ENCODE results near the gene C20orf141.
"Not testable (repeated sequence)": the region's sequence is repeated elsewhere in the genome, so short reads cannot be mapped to it uniquely, and the experiment has no call there.

Gene C20orf141

GRCh38 chr20:2814587-2815051, at the start of gene C20orf141:
C20orf141 (plus strand) TSS chr20:2814987; CDS start chr20:2815185, 198 bp downstream.
- DNase-seq (ENCODE audit: low spot score in 2 of 2) (no peak), ATAC-seq (replicated peaks; ENCODE audit: extremely low read depth, poor library complexity, severe bottlenecking) (no peak)
- H3K4me1 Mint-ChIP-seq: peaks cover 6% of the 10 kb centered on the region
- peaks cover 4% of the 10 kb centered on the region for H3K36me3 Mint-ChIP-seq (ENCODE audit: insufficient read depth)
- peaks cover 34% of the 10 kb centered on the region for H3K27me3 Mint-ChIP-seq
- no peak within 1 kb of the TSS for H3K4me3 Mint-ChIP-seq
- no peak within 1 kb of the TSS for H3K27ac Mint-ChIP-seq (ENCODE audit: low read depth)
- H3K9me3 Mint-ChIP-seq: no peaks in the 10 kb centered on the region

GRCh38 chr20:2767768-2768631, 46.8 kb upstream of the C20orf141 start:
- Mint-ChIP-seq H3K9me3 (no peaks in the 10 kb centered on the region), H3K27ac (ENCODE audit: low read depth) (no peak overlapping the region), H3K27me3 (peaks cover 42% of the 10 kb centered on the region), H3K4me1 (peaks cover 5% of the 10 kb centered on the region), H3K4me3 (no peak overlapping the region), H3K36me3 (ENCODE audit: insufficient read depth) (no peaks in the 10 kb centered on the region)
- no peak for ATAC-seq (replicated peaks; ENCODE audit: extremely low read depth, poor library complexity, severe bottlenecking)
- DNase-seq (ENCODE audit: low spot score in 2 of 2): no peak

GRCh38 chr20:2768632-2769015, 46.2 kb upstream of the C20orf141 start:
- peaks cover 42% of the 10 kb centered on the region for H3K27me3 Mint-ChIP-seq
- ATAC-seq (replicated peaks; ENCODE audit: extremely low read depth, poor library complexity, severe bottlenecking) (no peak), DNase-seq (ENCODE audit: low spot score in 2 of 2) (no peak)
- H3K4me1 Mint-ChIP-seq: peaks cover 5% of the 10 kb centered on the region
- no peak overlapping the region for H3K4me3 Mint-ChIP-seq
- H3K27ac Mint-ChIP-seq (ENCODE audit: low read depth): no peak overlapping the region
- no peaks in the 10 kb centered on the region for H3K9me3 Mint-ChIP-seq
- H3K36me3 Mint-ChIP-seq (ENCODE audit: insufficient read depth): no peaks in the 10 kb centered on the region

GRCh38 chr20:2770091-2770490, 44.7 kb upstream of the C20orf141 start:
- DNase-seq (ENCODE audit: low spot score in 2 of 2); ATAC-seq (replicated peaks; ENCODE audit: extremely low read depth, poor library complexity, severe bottlenecking); H3K4me1 Mint-ChIP-seq; H3K9me3 Mint-ChIP-seq; H3K36me3 Mint-ChIP-seq (ENCODE audit: insufficient read depth); H3K27ac Mint-ChIP-seq (ENCODE audit: low read depth); H3K4me3 Mint-ChIP-seq: not testable (repeated sequence)
- peaks cover 42% of the 10 kb centered on the region for H3K27me3 Mint-ChIP-seq

- Mint-ChIP-seq H3K4me1 (peaks cover 5% of the 10 kb centered on the region), H3K27me3 (peaks cover 42% of the 10 kb centered on the region), H3K9me3 (no peaks in the 10 kb centered on the region), H3K36me3 (ENCODE audit: insufficient read depth) (no peaks in the 10 kb centered on the region), H3K27ac (ENCODE audit: low read depth) (no peak overlapping the region), H3K4me3 (no peak overlapping the region)
- ATAC-seq (replicated peaks; ENCODE audit: extremely low read depth, poor library complexity, severe bottlenecking): no peak
- no peak for DNase-seq (ENCODE audit: low spot score in 2 of 2)
Measured at GRCh38 chr20:2771631-2772080, 43.1 kb upstream of the C20orf141 start.

- no peak overlapping the region for H3K4me3 Mint-ChIP-seq
- H3K27me3 Mint-ChIP-seq: peaks cover 31% of the 10 kb centered on the region
- no peaks in the 10 kb centered on the region for H3K9me3 Mint-ChIP-seq
- peaks cover 5% of the 10 kb centered on the region for H3K4me1 Mint-ChIP-seq
- H3K27ac Mint-ChIP-seq (ENCODE audit: low read depth): no peak overlapping the region
- ATAC-seq (replicated peaks; ENCODE audit: extremely low read depth, poor library complexity, severe bottlenecking): no peak
- no peaks in the 10 kb centered on the region for H3K36me3 Mint-ChIP-seq (ENCODE audit: insufficient read depth)
- no peak for DNase-seq (ENCODE audit: low spot score in 2 of 2)
Measured at GRCh38 chr20:2773812-2774211, 41.0 kb upstream of the C20orf141 start.

GRCh38 chr20:2775139-2775538, 39.6 kb upstream of the C20orf141 start:
- Mint-ChIP-seq H3K36me3 (ENCODE audit: insufficient read depth) (no peaks in the 10 kb centered on the region), H3K4me1 (peaks cover 5% of the 10 kb centered on the region), H3K27ac (ENCODE audit: low read depth) (no peak overlapping the region), H3K27me3 (peaks cover 26% of the 10 kb centered on the region), H3K9me3 (no peaks in the 10 kb centered on the region), H3K4me3 (no peak overlapping the region)
- DNase-seq (ENCODE audit: low spot score in 2 of 2) (no peak), ATAC-seq (replicated peaks; ENCODE audit: extremely low read depth, poor library complexity, severe bottlenecking) (no peak)

- H3K36me3 Mint-ChIP-seq (ENCODE audit: insufficient read depth): no peaks in the 10 kb centered on the region
- H3K27ac Mint-ChIP-seq (ENCODE audit: low read depth): no peak overlapping the region
- no peak for ATAC-seq (replicated peaks; ENCODE audit: extremely low read depth, poor library complexity, severe bottlenecking)
- peaks cover 39% of the 10 kb centered on the region for H3K27me3 Mint-ChIP-seq
- H3K4me1 Mint-ChIP-seq: no peaks in the 10 kb centered on the region
- DNase-seq (ENCODE audit: low spot score in 2 of 2): no peak
- H3K9me3 Mint-ChIP-seq: no peaks in the 10 kb centered on the region
- no peak overlapping the region for H3K4me3 Mint-ChIP-seq
Measured at GRCh38 chr20:2778602-2779321, 36.0 kb upstream of the C20orf141 start.

GRCh38 chr20:2780948-2781347, 33.8 kb upstream of the C20orf141 start:
- H3K36me3 Mint-ChIP-seq (ENCODE audit: insufficient read depth): no peaks in the 10 kb centered on the region
- H3K27ac Mint-ChIP-seq (ENCODE audit: low read depth): no peak overlapping the region
- DNase-seq (ENCODE audit: low spot score in 2 of 2) (no peak), ATAC-seq (replicated peaks; ENCODE audit: extremely low read depth, poor library complexity, severe bottlenecking) (no peak)
- no peak overlapping the region for H3K4me3 Mint-ChIP-seq
- H3K4me1 Mint-ChIP-seq: no peaks in the 10 kb centered on the region
- H3K27me3 Mint-ChIP-seq: peaks cover 48% of the 10 kb centered on the region
- H3K9me3 Mint-ChIP-seq: no peaks in the 10 kb centered on the region

- peaks cover 51% of the 10 kb centered on the region for H3K27me3 Mint-ChIP-seq
- H3K36me3 Mint-ChIP-seq (ENCODE audit: insufficient read depth): peaks cover 2% of the 10 kb centered on the region
- no peak overlapping the region for H3K4me3 Mint-ChIP-seq
- DNase-seq (ENCODE audit: low spot score in 2 of 2) (no peak), ATAC-seq (replicated peaks; ENCODE audit: extremely low read depth, poor library complexity, severe bottlenecking) (no peak)
- H3K9me3 Mint-ChIP-seq: no peaks in the 10 kb centered on the region
- H3K4me1 Mint-ChIP-seq: no peaks in the 10 kb centered on the region
- no peak overlapping the region for H3K27ac Mint-ChIP-seq (ENCODE audit: low read depth)
Measured at GRCh38 chr20:2783908-2784566, 30.8 kb upstream of the C20orf141 start.

- no peak for DNase-seq (ENCODE audit: low spot score in 2 of 2)
- ATAC-seq (replicated peaks; ENCODE audit: extremely low read depth, poor library complexity, severe bottlenecking): no peak
- no peaks in the 10 kb centered on the region for H3K9me3 Mint-ChIP-seq
- H3K27ac Mint-ChIP-seq (ENCODE audit: low read depth): no peak overlapping the region
- H3K27me3 Mint-ChIP-seq: peaks cover 96% of the 10 kb centered on the region
- no peak overlapping the region for H3K4me3 Mint-ChIP-seq
- H3K36me3 Mint-ChIP-seq (ENCODE audit: insufficient read depth): peaks cover under 1% of the 10 kb centered on the region
- no peaks in the 10 kb centered on the region for H3K4me1 Mint-ChIP-seq
Measured at GRCh38 chr20:2793471-2793870, 21.3 kb upstream of the C20orf141 start.

- H3K27me3 Mint-ChIP-seq: peaks cover 96% of the 10 kb centered on the region
- H3K27ac Mint-ChIP-seq (ENCODE audit: low read depth): no peak overlapping the region
- ATAC-seq (replicated peaks; ENCODE audit: extremely low read depth, poor library complexity, severe bottlenecking) (no peak), DNase-seq (ENCODE audit: low spot score in 2 of 2) (no peak)
- no peaks in the 10 kb centered on the region for H3K36me3 Mint-ChIP-seq (ENCODE audit: insufficient read depth)
- H3K9me3 Mint-ChIP-seq: no peaks in the 10 kb centered on the region
- no peak overlapping the region for H3K4me3 Mint-ChIP-seq
- H3K4me1 Mint-ChIP-seq: peaks cover 6% of the 10 kb centered on the region
Measured at GRCh38 chr20:2794202-2794748, 20.5 kb upstream of the C20orf141 start.

Data from central memory CD8-positive, alpha-beta T cell (primary cell).